Suprapubic skin (tissue), 4 donors: Measurements from ENCODE around the gene TNFRSF13B.

Source experiments
- EP300 ChIP-seq: sonication (generic); formaldehyde crosslinking; IDR thresholded peaks from one replicate; pipeline ENCODE4 v1.6.1; 2017; ENCODE audit warnings: antibody characterized with exemption
- POLR2A ChIP-seq, 2 donors: fragments of 450-650 bp; IDR thresholded peaks; one replicate each; pipeline ENCODE4 v1.6.1; 2017; ENCODE audit warnings: antibody characterized with exemption in 2 of 2, mild to moderate bottlenecking in 2 of 2, moderate library complexity in 2 of 2
- POLR2AphosphoS5 ChIP-seq, 3 donors: sonication (generic); formaldehyde crosslinking; IDR thresholded peaks; one replicate each; pipeline ENCODE4 v1.6.1; 2017; ENCODE audit warnings: antibody characterized with exemption in 3 of 3
- TF ChIP-seq, protein P1 (sequence below), 2 donors: fragments of 200-600 bp in 1 of 2; fragments of 450-650 bp in 1 of 2; sonication (generic) in 1 of 2; IDR thresholded peaks; one replicate each; pipeline ENCODE4 v1.5.1; 2016 to 2019; ENCODE audit warnings: antibody characterized with exemption in 2 of 2, mild to moderate bottlenecking in 1 of 2, moderate library complexity in 1 of 2

GRCh38 chr17:16976725-16977550 lies 5.0 kb upstream of the TNFRSF13B start:
- TF ChIP-seq, protein P1, sequence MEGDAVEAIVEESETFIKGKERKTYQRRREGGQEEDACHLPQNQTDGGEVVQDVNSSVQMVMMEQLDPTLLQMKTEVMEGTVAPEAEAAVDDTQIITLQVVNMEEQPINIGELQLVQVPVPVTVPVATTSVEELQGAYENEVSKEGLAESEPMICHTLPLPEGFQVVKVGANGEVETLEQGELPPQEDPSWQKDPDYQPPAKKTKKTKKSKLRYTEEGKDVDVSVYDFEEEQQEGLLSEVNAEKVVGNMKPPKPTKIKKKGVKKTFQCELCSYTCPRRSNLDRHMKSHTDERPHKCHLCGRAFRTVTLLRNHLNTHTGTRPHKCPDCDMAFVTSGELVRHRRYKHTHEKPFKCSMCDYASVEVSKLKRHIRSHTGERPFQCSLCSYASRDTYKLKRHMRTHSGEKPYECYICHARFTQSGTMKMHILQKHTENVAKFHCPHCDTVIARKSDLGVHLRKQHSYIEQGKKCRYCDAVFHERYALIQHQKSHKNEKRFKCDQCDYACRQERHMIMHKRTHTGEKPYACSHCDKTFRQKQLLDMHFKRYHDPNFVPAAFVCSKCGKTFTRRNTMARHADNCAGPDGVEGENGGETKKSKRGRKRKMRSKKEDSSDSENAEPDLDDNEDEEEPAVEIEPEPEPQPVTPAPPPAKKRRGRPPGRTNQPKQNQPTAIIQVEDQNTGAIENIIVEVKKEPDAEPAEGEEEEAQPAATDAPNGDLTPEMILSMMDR (IDR thresholded peaks at IDR 0.05) = no peak
- no peak for TF ChIP-seq EP300
- TF ChIP-seq POLR2A (IDR thresholded peaks at IDR 0.05) = no peak
- TF ChIP-seq POLR2AphosphoS5 (IDR thresholded peaks at IDR 0.05) = no peak
